ENCODE measurements around the gene FEM1A. TPM values are rescaled to one million over a fixed set of nuclear protein-coding genes. Genes with fewer than 3 reads are reported as not detected.

FEM1A gene
- total and polyA plus RNA-seq, 10 of the 15 experiments (the other 5 are each of a cell fraction or from before 2014, with no cell fraction given), result 0.27 to 17.4 (median 3.8) TPM

- ChIA-PET SMC1A (ENCODE audit: uncharacterized antibody, unreplicated experiment) (no interaction called here), POLR2A (no interaction called here), RAD21 (ENCODE audit: unreplicated experiment) (no interaction called here), CTCF (interaction anchor here (10.6 kb wide), 1 partner anchor 21 kb away, joined by 148 read pairs; no protein-coding TSS in a partner anchor)
- WGBS (ENCODE audit: insufficient coverage, insufficient replicate concordance, low lambda C conversion rate, missing lambda C conversion rate), result 70% methylated on average over 5 of the region's 5 CpGs
- H3K4me2 ChIP-seq (ENCODE audit: control insufficient read depth, insufficient read depth), result no peak overlapping the region
- peaks cover 7% of the 10 kb centered on the region; the same call in 1 of the 2 replicates for H3K4me1 ChIP-seq (ENCODE audit: control insufficient read depth, insufficient read depth, low read length)
- in situ Hi-C loops (cut with MboI) (no loop called here), intact Hi-C loops (cut with micrococcal nuclease; ENCODE audit: unreplicated experiment) (no loop called here)
- H4K20me1 ChIP-seq (ENCODE audit: control insufficient read depth, insufficient read depth), result peaks cover 3% of the 10 kb centered on the region; the same call in 1 of the 2 replicates
- TF ChIP-seq IKZF1 (conservative IDR thresholded peaks at IDR 0.05), result peak; percentile 77
- peak; percentile 81 for TF ChIP-seq MTA2 (IDR thresholded peaks at IDR 0.05; ENCODE audit: low read depth)
- TF ChIP-seq RELB (IDR thresholded peaks at IDR 0.05; ENCODE audit: low read depth), result peak; percentile 27; the same call in 1 of the 2 replicates
- peak; percentile 64 to 80; a peak in 2 of 4 replicates for TF ChIP-seq IKZF2 (IDR thresholded peaks at IDR 0.05)
- TF ChIP-seq DPF2 (IDR thresholded peaks at IDR 0.05), result 0 out of 2 replicates have a peak, but pooled peaks have one; percentile 50
- TF ChIP-seq SMC3 (IDR thresholded peaks at IDR 0.05; ENCODE audit: borderline replicate concordance, low read length), result no peak
- no peak for TF ChIP-seq STAT3 (IDR thresholded peaks at IDR 0.05; ENCODE audit: low read depth, low read length)
- peak in 1 of 2 experiments; percentile 14; a peak in 1 of 4 replicates for TF ChIP-seq EP300 (IDR thresholded peaks at IDR 0.05; ENCODE audit: borderline replicate concordance in 1 of 2, control insufficient read depth in 1 of 2, low read depth in 2 of 2, low read length in 2 of 2)
- 0 out of 4 replicates have a peak, but pooled peaks of 1 of the 2 experiments have one; percentile 14 for TF ChIP-seq BHLHE40 (IDR thresholded peaks at IDR 0.05; ENCODE audit: borderline replicate concordance in 1 of 2, low read depth in 2 of 2, low read length in 1 of 2)
- peak; percentile 44 for TF ChIP-seq RUNX3 (IDR thresholded peaks at IDR 0.05; ENCODE audit: low read length)
- no peak for TF ChIP-seq RB1 (IDR thresholded peaks at IDR 0.05; ENCODE audit: borderline replicate concordance)
- TF ChIP-seq ATF7 (IDR thresholded peaks at IDR 0.05; ENCODE audit: low read depth), result no peak
- H3K9me3 ChIP-seq (replicated peaks; ENCODE audit: control insufficient read depth, insufficient read depth, low read length), result no peaks in the 10 kb centered on the region; the same call in 2 of the 3 replicates
- BruUV-seq (replicated peaks), result no TSS peak
- DNase-seq (ENCODE audit: low read depth, low spot score) (no peak), ATAC-seq (no peak), FAIRE-seq (no peak)
- no peak overlapping the region for H3K27ac ChIP-seq (ENCODE audit: control insufficient read depth, insufficient read depth)
- H3K9ac ChIP-seq (ENCODE audit: control insufficient read depth, insufficient read depth, low read length), result no peak overlapping the region
- peaks cover 37% of the 10 kb centered on the region for H3K79me2 ChIP-seq (ENCODE audit: control insufficient read depth, insufficient read depth, low read length)
- H3K27me3 ChIP-seq (replicated peaks in 1 of 2; ENCODE audit: control insufficient read depth in 2 of 2, insufficient read depth in 2 of 2, low read length in 1 of 2), result no peaks in the 10 kb centered on the region
- no peak overlapping the region for H2AFZ ChIP-seq (ENCODE audit: control insufficient read depth, low read depth, low read length)
- H3K36me3 ChIP-seq (ENCODE audit: control insufficient read depth in 2 of 2, insufficient read depth in 2 of 2, low read length in 1 of 2), result peaks cover 0 to 4% of the 10 kb centered on the region in 2 experiments; a peak in 2 of 4 replicates
- H3K4me3 ChIP-seq, result no peak overlapping the region
Observed at GRCh38 chr19:4832776-4833175, 41.2 kb downstream of the FEM1A start.

Measured in GM12878 (cell line).